HT1080 (cell line): ENCODE results near the gene PPP1CC. TPM values are rescaled to one million over a fixed set of nuclear protein-coding genes. Genes with fewer than 3 reads are reported as not detected.
"Not testable (repeated sequence)": the region's sequence is repeated elsewhere in the genome, so short reads cannot be mapped to it uniquely, and the experiment has no call there.

ENCODE experiments used
- DNase-seq: peaks from one replicate; pipeline ENCODE4 v3.0.0-alpha.2; 2015; ENCODE audit warnings: low read depth
- total RNA-seq: library from RNA; depleted of rRNA; stranded (reverse); fragments of >200 nt; shearing (Covaris generic); gene quantifications from 2 replicates; pipeline ENCODE4 v1.2.3, GENCODE V29; 2014

PPP1CC gene
- total RNA-seq, 1 experiment from 2014 or later, result 186 TPM

- DNase-seq, result no peak
Measured at GRCh38 chr12:110726708-110727369, 15.9 kb downstream of the PPP1CC start.

- DNase-seq, result no peak
Measured at GRCh38 chr12:110726028-110726427, 16.7 kb downstream of the PPP1CC start.

GRCh38 chr12:110725267-110725666, 17.4 kb downstream of the PPP1CC start:
- no peak for DNase-seq

GRCh38 chr12:110722892-110723291, 19.8 kb downstream of the PPP1CC start:
- not testable (repeated sequence) for DNase-seq

- no peak for DNase-seq
Measured at GRCh38 chr12:110721570-110721969, 21.1 kb downstream of the PPP1CC start.

GRCh38 chr12:110720516-110720915, 22.2 kb downstream of the PPP1CC start:
- no peak for DNase-seq

GRCh38 chr12:110718222-110718908, 24.3 kb downstream of the PPP1CC start:
- no peak for DNase-seq

GRCh38 chr12:110717037-110717436, 25.7 kb downstream of the PPP1CC start:
- no peak for DNase-seq

- no peak for DNase-seq
Measured at GRCh38 chr12:110708917-110709316, 33.8 kb downstream of the PPP1CC start.

- DNase-seq, result no peak
Measured at GRCh38 chr12:110705309-110705708, 37.4 kb downstream of the PPP1CC start.

GRCh38 chr12:110704750-110705149, 37.9 kb downstream of the PPP1CC start:
- no peak for DNase-seq

GRCh38 chr12:110704231-110704630, 38.5 kb downstream of the PPP1CC start:
- no peak for DNase-seq

GRCh38 chr12:110702081-110702480, 40.6 kb downstream of the PPP1CC start:
- DNase-seq, result no peak

- no peak for DNase-seq
Measured at GRCh38 chr12:110699591-110700445, 42.9 kb downstream of the PPP1CC start.

- DNase-seq, result peak; percentile 85
Measured at GRCh38 chr12:110698171-110698902, 44.4 kb downstream of the PPP1CC start.

- DNase-seq, result no peak
Measured at GRCh38 chr12:110697236-110697635, 45.5 kb downstream of the PPP1CC start.

- no peak for DNase-seq
Measured at GRCh38 chr12:110696283-110696682, 46.4 kb downstream of the PPP1CC start.

GRCh38 chr12:110694330-110694901, 48.3 kb downstream of the PPP1CC start:
- DNase-seq, result no peak

GRCh38 chr12:110693731-110694130, 49.0 kb downstream of the PPP1CC start:
- no peak for DNase-seq

GRCh38 chr12:110690127-110690430, 52.6 kb downstream of the PPP1CC start:
- no peak for DNase-seq
